Esophagus squamous epithelium (tissue), 5 donors: ENCODE results near the gene CCDC102A. TPM values are rescaled to one million over a fixed set of nuclear protein-coding genes. Genes with fewer than 3 reads are reported as not detected.

ENCODE experiments used
- DNase-seq: peaks from one replicate; lab custom pipeline; 2025; lab: John Stamatoyannopoulos, UW
- H3K27ac ChIP-seq, 4 donors: fragments of 200-600 bp; sonication (generic); one replicate each; pipeline ENCODE4 v1.5.1; 2016 to 2019; ENCODE audit warnings: mild to moderate bottlenecking in 1 of 4
- H3K27me3 ChIP-seq, 4 donors: fragments of 200-600 bp; sonication (generic); 1 replicate in 3 of 4; 2 replicates in 1 of 4; pipeline versions ENCODE4 v1.5.1 to v1.6.0; 2017 to 2021; ENCODE audit warnings: antibody characterized with exemption in 1 of 4
- H3K36me3 ChIP-seq, 3 donors: fragments of 200-600 bp; sonication (generic); one replicate each; pipeline ENCODE4 v1.5.1; 2016 to 2019
- H3K4me1 ChIP-seq, 3 donors: fragments of 200-600 bp; sonication (generic); one replicate each; pipeline ENCODE4 v1.5.1; 2017 to 2019
- H3K4me3 ChIP-seq, 4 donors: fragments of 200-600 bp; sonication (generic); 1 replicate in 3 of 4; 2 replicates in 1 of 4; pipeline ENCODE4 v1.5.1; 2016 to 2019; ENCODE audit warnings: mild to moderate bottlenecking in 2 of 4, moderate library complexity in 1 of 4
- H3K9me3 ChIP-seq, 3 donors: fragments of 200-600 bp; sonication (generic); one replicate each; pipeline ENCODE4 v1.5.1; 2016 to 2019
- CTCF ChIP-seq, 6 experiments: fragments of 450-650 bp in 4 of 6; fragments of 200-600 bp in 2 of 6; sonication (generic) in 2 of 6; IDR thresholded peaks; one replicate each; pipeline ENCODE4 v1.5.1; 2016 to 2019; ENCODE audit warnings: antibody characterized with exemption in 6 of 6, mild to moderate bottlenecking in 4 of 6, moderate library complexity in 4 of 6
- POLR2A ChIP-seq, 4 donors: fragments of 450-650 bp; IDR thresholded peaks; one replicate each; pipeline ENCODE4 v1.6.1; 2017; ENCODE audit warnings: antibody characterized with exemption in 4 of 4, mild to moderate bottlenecking in 4 of 4, moderate library complexity in 3 of 4
- WGBS, 2 donors: methylation state at CpG; one replicate each; pipeline ENCODE4 v1.1.5; 2018; 5-methylcytosine and 5-hydroxymethylcytosine counted together
- intact Hi-C: fragments of 100-400 bp; cut with DNase I; formaldehyde crosslinking; loops from one replicate; pipeline ENCODE4 v1.15.0; 2022
- total RNA-seq, 4 donors: library from RNA; depleted of rRNA; stranded (reverse); fragments of >200 nt; gene quantifications; one replicate each; pipeline ENCODE4 v1.1.0, GENCODE V29; 2016
- donor health status: DM: yes; HTN: yes; CAD: no.

CCDC102A gene
- total RNA-seq, 4 donors from 2014 or later, result 3.5 to 10.9 (median 6.9) TPM

GRCh38 chr16:57531253-57531575, 5.2 kb downstream of the CCDC102A start:
- TF ChIP-seq CTCF (IDR thresholded peaks at IDR 0.05) (no peak), POLR2A (IDR thresholded peaks at IDR 0.05) (no peak)
- intact Hi-C loops, result no loop called here
- Histone ChIP-seq H3K27me3 (no peaks in the 10 kb centered on the region), H3K4me1 (peaks cover 33 to 72% (median 53%) of the 10 kb centered on the region in 3 donors), H3K9me3 (no peaks in the 10 kb centered on the region), H3K36me3 (peaks cover 0 to 20% (median 0%) of the 10 kb centered on the region in 3 donors), H3K27ac (peak overlapping the region in 3 of 4 donors; percentile 75 to 87 (median 82)), H3K4me3 (no peak overlapping the region)
- no peak for DNase-seq
- WGBS, 2 donors, result 77% methylated on average over 3 of the region's 3 CpGs

- no peaks in the 10 kb centered on the region for H3K9me3 ChIP-seq
- no peaks in the 10 kb centered on the region for H3K27me3 ChIP-seq
- H3K36me3 ChIP-seq, result peaks cover 0 to 24% (median 0%) of the 10 kb centered on the region in 3 donors
- DNase-seq, result no peak
- intact Hi-C loops, result no loop called here
- no peak for TF ChIP-seq CTCF (IDR thresholded peaks at IDR 0.05)
- peak overlapping the region; percentile 47 to 87 (median 78) for H3K27ac ChIP-seq
- H3K4me3 ChIP-seq, result no peak overlapping the region
- 75 to 80% methylated on average over 20 of the region's 22 CpGs for WGBS, 2 donors
- peaks cover 28 to 68% (median 52%) of the 10 kb centered on the region in 3 donors for H3K4me1 ChIP-seq
These were observed 5.7 kb downstream of the CCDC102A start for GRCh38 chr16:57530522-57531252.

- WGBS, 2 donors, result 25 to 31% methylated on average over 7 of the region's 7 CpGs
- Histone ChIP-seq H3K27ac (peak overlapping the region; percentile 47 to 87 (median 78)), H3K9me3 (no peaks in the 10 kb centered on the region), H3K4me1 (peaks cover 22 to 62% (median 47%) of the 10 kb centered on the region in 3 donors), H3K4me3 (no peak overlapping the region), H3K36me3 (peaks cover 0 to 24% (median 0%) of the 10 kb centered on the region in 3 donors), H3K27me3 (no peaks in the 10 kb centered on the region)
- peak in 1 of 4 donors; percentile 7 for TF ChIP-seq POLR2A (IDR thresholded peaks at IDR 0.05)
- TF ChIP-seq CTCF (IDR thresholded peaks at IDR 0.05), result no peak
- no peak for DNase-seq
- intact Hi-C loops, result no loop called here
These were observed 6.3 kb downstream of the CCDC102A start for GRCh38 chr16:57530104-57530521.

GRCh38 chr16:57529391-57530103, 6.8 kb downstream of the CCDC102A start:
- peaks cover 18 to 57% (median 41%) of the 10 kb centered on the region in 3 donors for H3K4me1 ChIP-seq
- no peaks in the 10 kb centered on the region for H3K9me3 ChIP-seq
- DNase-seq, result no peak
- TF ChIP-seq CTCF (IDR thresholded peaks at IDR 0.05) (no peak), POLR2A (IDR thresholded peaks at IDR 0.05) (no peak)
- 76 to 78% methylated on average over 12 to 13 of the region's 14 CpGs for WGBS, 2 donors
- H3K27me3 ChIP-seq, result no peaks in the 10 kb centered on the region
- intact Hi-C loops, result loop anchor here (10.0 kb wide), 2 partner anchors 55 to 225 kb away; no protein-coding TSS in a partner anchor
- peaks cover 0 to 24% (median 0%) of the 10 kb centered on the region in 3 donors for H3K36me3 ChIP-seq
- H3K4me3 ChIP-seq, result no peak overlapping the region
- peak overlapping the region in 3 of 4 donors; percentile 75 to 87 (median 82) for H3K27ac ChIP-seq
